PC-3 (cell line): ENCODE results near the gene CEMP1. TPM values are rescaled to one million over a fixed set of nuclear protein-coding genes. Genes with fewer than 3 reads are reported as not detected.

Experiments
- ATAC-seq: fragments of 200-7000 bp; cut with Tn5 transposase; 2 replicates; pipeline ENCODE4 v1.9.1; 2020; ENCODE audit warnings: mild to moderate bottlenecking, moderate library complexity
- BruUV-seq: library from RNA; stranded (reverse); fragments of 400-500 nt; replicated peaks from 2 replicates; lab custom pipeline; 2021; lab: Mats Ljungman, UMichigan
- CTCF ChIA-PET: fragments of 300-600 bp; sonication (Branson Sonifier 250); formaldehyde crosslinking; loops from one replicate; lab custom pipeline; 2022; ENCODE audit warnings: antibody characterized with exemption; lab: Charles Lee
- POLR2A ChIA-PET: fragments of 300-600 bp; sonication (Branson Sonifier 250); formaldehyde crosslinking; loops from one replicate; lab custom pipeline; 2022; ENCODE audit warnings: antibody characterized with exemption; ENCODE audit not compliant: unreplicated experiment; lab: Charles Lee
- DNase-seq: peaks from one replicate; pipeline ENCODE4 v3.0.0-alpha.2; 2015
- H2AFZ ChIP-seq: fragments of 300-600 bp; sonication (generic); 2 replicates; pipeline ENCODE4 v1.6.0; 2016; ENCODE audit warnings: antibody characterized with exemption, low read length
- H3F3A ChIP-seq: fragments of 300-600 bp; sonication (generic); one replicate; pipeline ENCODE4 v1.6.0; 2017; ENCODE audit warnings: antibody characterized with exemption, low read length, control low read depth, mild to moderate bottlenecking; ENCODE audit not compliant: unreplicated experiment
- H3K27ac ChIP-seq: fragments of 300-600 bp; sonication (generic); 2 replicates; pipeline ENCODE4 v1.5.1; 2016; ENCODE audit warnings: mild to moderate bottlenecking, low read length
- H3K27me3 ChIP-seq: fragments of 300-600 bp; sonication (generic); 2 replicates; pipeline ENCODE4 v1.6.1; 2016; ENCODE audit warnings: low read length, mixed read lengths
- H3K36me3 ChIP-seq: fragments of 300-600 bp; sonication (generic); 2 replicates; pipeline ENCODE4 v1.6.1; 2016; ENCODE audit warnings: low read depth, mixed run types, low read length, mixed read lengths
- H3K4me1 ChIP-seq: fragments of 300-600 bp; sonication (generic); 2 replicates; pipeline ENCODE4 v1.5.1; 2016; ENCODE audit warnings: low read length; ENCODE audit not compliant: insufficient read depth
- H3K4me2 ChIP-seq: fragments of 300-600 bp; sonication (generic); 2 replicates; pipeline ENCODE4 v1.6.0; 2016; ENCODE audit warnings: low read length
- H3K4me3 ChIP-seq: fragments of 300-600 bp; sonication (generic); 2 replicates; pipeline ENCODE4 v1.5.1; 2016; ENCODE audit warnings: mild to moderate bottlenecking, low read length, mixed read lengths
- H3K79me2 ChIP-seq: fragments of 300-600 bp; sonication (generic); 2 replicates; pipeline ENCODE4 v1.6.1; 2017; ENCODE audit warnings: low read length, mixed read lengths
- H3K9ac ChIP-seq: fragments of 300-600 bp; sonication (generic); 2 replicates; pipeline ENCODE4 v1.6.0; 2016; ENCODE audit warnings: mild to moderate bottlenecking, low read length
- H3K9me2 ChIP-seq: fragments of 300-600 bp; sonication (generic); replicated peaks from 2 replicates; pipeline ENCODE4 v1.6.1; 2016; ENCODE audit warnings: mixed run types, low read length, mixed read lengths
- H3K9me3 ChIP-seq: fragments of 300-600 bp; sonication (generic); 2 replicates; pipeline ENCODE4 v1.6.1; 2016; ENCODE audit warnings: low read length, mixed read lengths
- H4K20me1 ChIP-seq: fragments of 300-600 bp; sonication (generic); 2 replicates; pipeline ENCODE4 v1.6.1; 2016; ENCODE audit warnings: low read length, mixed read lengths
- EZH2 ChIP-seq: fragments of 300-600 bp; sonication (generic); IDR thresholded peaks from one replicate; pipeline ENCODE4 v1.6.1; 2017; ENCODE audit warnings: antibody characterized with exemption, mild to moderate bottlenecking, low read length; ENCODE audit not compliant: unreplicated experiment
- EZH2phosphoT487 ChIP-seq: fragments of 300-600 bp; sonication (generic); IDR thresholded peaks from 2 replicates; pipeline ENCODE4 v1.6.1; 2018; ENCODE audit warnings: mild to moderate bottlenecking, antibody characterized with exemption, low read length, borderline replicate concordance
- intact Hi-C: fragments of 100-400 bp; cut with micrococcal nuclease; formaldehyde crosslinking; loops from 2 replicates; pipeline ENCODE4 v1.9.0; 2023
- total RNA-seq: library from RNA; depleted of rRNA; stranded (reverse); fragments of >200 nt; gene quantifications from 2 replicates; pipeline ENCODE4 v1.2.3, GENCODE V29; 2014
- TF ChIP-seq, protein P1 (sequence below): fragments of 300-600 bp; sonication (generic); conservative IDR thresholded peaks from 2 replicates; pipeline ENCODE4 v1.5.1; 2017; ENCODE audit warnings: antibody characterized with exemption, low read depth, mild to moderate bottlenecking, low read length

Gene CEMP1
- total RNA-seq, 1 experiment from 2014 or later, result not detected

DNA sequence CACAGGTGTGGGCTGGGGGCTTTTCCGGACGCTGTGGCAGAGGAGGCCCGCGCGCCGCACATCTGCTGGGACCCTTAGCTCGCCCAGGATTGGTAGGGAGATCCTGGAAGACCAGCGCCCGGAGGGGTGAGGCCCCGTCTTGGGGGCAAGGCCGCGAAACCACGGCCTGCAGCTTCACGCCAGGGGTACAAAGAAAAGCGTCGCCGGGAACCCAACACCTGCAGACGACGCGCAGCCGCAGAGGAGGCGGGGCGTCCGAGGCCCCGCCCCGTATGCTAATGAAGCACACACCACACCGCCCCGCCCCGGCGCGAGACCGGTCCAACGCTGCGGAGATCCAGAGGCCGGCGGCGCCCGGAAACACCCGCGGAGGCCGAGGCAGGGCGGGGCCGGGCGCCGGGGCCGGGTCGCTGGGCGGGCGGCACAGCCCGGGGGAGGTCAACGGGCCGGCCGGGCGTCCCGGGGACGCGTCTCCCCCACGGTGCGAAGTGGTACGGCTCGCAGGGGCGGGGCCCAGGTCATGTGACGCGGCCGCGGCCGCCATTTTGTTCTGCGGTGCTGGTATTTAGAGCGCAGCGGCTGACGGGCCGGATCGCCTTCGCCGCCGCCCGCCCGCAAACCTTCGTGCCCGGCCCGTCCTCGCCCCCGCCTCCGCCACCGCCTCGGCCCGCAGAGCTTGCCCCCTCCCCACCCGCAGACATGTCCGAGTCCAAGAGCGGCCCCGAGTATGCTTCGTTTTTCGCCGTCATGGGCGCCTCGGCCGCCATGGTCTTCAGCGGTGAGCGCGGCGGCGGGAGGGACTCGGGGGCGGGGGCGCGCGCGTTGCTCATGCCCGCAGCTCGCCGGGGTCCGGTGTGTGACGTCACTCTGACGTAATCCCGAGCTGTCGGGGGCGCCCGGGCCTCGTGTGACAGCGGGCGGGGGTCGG is 17.5 kb downstream of the CEMP1 start, which contains the start of gene ATP6V0C:
Gene ATP6V0C, plus strand, starts transcription at position 548 of the 928 bp plus-strand sequence. Its CDS starts 152 bp downstream, at position 700.
- CTCF ChIA-PET, result no interaction called here
- no peaks in the 10 kb centered on the region for H3F3A ChIP-seq
- no peaks in the 10 kb centered on the region for H3K36me3 ChIP-seq
- H3K9me2 ChIP-seq, result no peaks in the 10 kb centered on the region
- peak within 1 kb of the TSS; percentile 90 for H3K9ac ChIP-seq
- no peak for TF ChIP-seq EZH2
- TF ChIP-seq, protein P1, sequence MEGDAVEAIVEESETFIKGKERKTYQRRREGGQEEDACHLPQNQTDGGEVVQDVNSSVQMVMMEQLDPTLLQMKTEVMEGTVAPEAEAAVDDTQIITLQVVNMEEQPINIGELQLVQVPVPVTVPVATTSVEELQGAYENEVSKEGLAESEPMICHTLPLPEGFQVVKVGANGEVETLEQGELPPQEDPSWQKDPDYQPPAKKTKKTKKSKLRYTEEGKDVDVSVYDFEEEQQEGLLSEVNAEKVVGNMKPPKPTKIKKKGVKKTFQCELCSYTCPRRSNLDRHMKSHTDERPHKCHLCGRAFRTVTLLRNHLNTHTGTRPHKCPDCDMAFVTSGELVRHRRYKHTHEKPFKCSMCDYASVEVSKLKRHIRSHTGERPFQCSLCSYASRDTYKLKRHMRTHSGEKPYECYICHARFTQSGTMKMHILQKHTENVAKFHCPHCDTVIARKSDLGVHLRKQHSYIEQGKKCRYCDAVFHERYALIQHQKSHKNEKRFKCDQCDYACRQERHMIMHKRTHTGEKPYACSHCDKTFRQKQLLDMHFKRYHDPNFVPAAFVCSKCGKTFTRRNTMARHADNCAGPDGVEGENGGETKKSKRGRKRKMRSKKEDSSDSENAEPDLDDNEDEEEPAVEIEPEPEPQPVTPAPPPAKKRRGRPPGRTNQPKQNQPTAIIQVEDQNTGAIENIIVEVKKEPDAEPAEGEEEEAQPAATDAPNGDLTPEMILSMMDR, result no peak
- no peak for TF ChIP-seq EZH2phosphoT487
- POLR2A ChIA-PET, result no interaction called here
- H3K9me3 ChIP-seq, result no peaks in the 10 kb centered on the region
- intact Hi-C loops, result no loop called here
- H3K4me3 ChIP-seq, result peak within 1 kb of the TSS; percentile 81
- peak within 1 kb of the TSS; percentile 99 for H3K4me2 ChIP-seq
- DNase-seq (peak; percentile 88), ATAC-seq (peak; percentile 90)
- peak within 1 kb of the TSS; percentile 55; the same call in 1 of the 2 replicates for H3K27ac ChIP-seq
- no peaks in the 10 kb centered on the region for H3K27me3 ChIP-seq
- H4K20me1 ChIP-seq, result peaks cover 39% of the 10 kb centered on the region
- peaks cover 26% of the 10 kb centered on the region for H3K4me1 ChIP-seq
- H2AFZ ChIP-seq, result peak within 1 kb of the TSS; percentile 71; the same call in 1 of the 2 replicates
- H3K79me2 ChIP-seq, result peaks cover 48% of the 10 kb centered on the region
- no TSS peak for BruUV-seq

DNA sequence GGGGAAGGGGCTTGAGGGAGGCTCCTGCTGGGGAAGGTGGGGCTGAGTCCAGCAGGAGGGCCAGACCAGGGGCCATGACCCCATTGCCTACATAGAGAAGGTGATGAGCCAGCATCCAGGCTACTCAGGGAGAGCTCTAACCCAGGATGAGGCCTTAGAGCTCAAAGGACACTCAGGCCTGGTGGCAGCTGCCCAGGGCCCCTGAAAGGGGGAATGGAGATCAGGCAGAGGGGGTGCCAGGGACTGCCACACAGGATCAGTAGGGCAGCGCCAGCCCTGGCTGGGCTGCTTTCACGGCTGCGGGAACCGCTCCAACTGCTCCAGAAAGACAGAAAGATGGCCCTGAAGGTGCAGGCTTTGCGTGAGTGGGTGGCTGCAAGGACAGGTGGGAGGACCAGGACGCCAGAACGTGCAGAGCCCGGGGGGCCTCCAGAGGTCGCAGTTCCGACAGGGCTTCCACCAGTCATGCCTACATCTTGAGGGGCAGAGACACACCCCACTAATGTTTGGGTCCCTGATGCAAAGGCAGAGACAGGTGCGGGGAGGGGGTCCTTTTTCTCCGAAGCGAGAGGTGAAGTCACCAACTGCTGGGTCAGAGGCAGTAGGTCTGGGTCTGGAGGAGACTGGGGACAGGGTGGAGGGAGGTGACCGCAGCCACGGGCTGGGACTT is 18.3 kb downstream of the CEMP1 start:
- H3K4me2 ChIP-seq, result peak overlapping the region; percentile 75
- no peak overlapping the region for H3K27ac ChIP-seq
- H3K79me2 ChIP-seq, result peaks cover 40% of the 10 kb centered on the region
- no peaks in the 10 kb centered on the region for H3K27me3 ChIP-seq
- peaks cover 31% of the 10 kb centered on the region for H4K20me1 ChIP-seq
- H3K36me3 ChIP-seq, result no peaks in the 10 kb centered on the region
- DNase-seq, result no peak
- H3K9ac ChIP-seq, result no peak overlapping the region
- peaks cover 26% of the 10 kb centered on the region for H3K4me1 ChIP-seq
- TF ChIP-seq EZH2phosphoT487 (no peak), EZH2 (no peak)
- TF ChIP-seq, protein P1, result no peak
- H3K4me3 ChIP-seq, result peak overlapping the region; percentile 81; the same call in 1 of the 2 replicates
- ChIA-PET POLR2A (no interaction called here), CTCF (no interaction called here)
- no peaks in the 10 kb centered on the region for H3F3A ChIP-seq
- no TSS peak for BruUV-seq
- H3K9me2 ChIP-seq, result no peaks in the 10 kb centered on the region
- H3K9me3 ChIP-seq, result no peaks in the 10 kb centered on the region
- no peak for ATAC-seq
- peak overlapping the region; percentile 71; the same call in 1 of the 2 replicates for H2AFZ ChIP-seq
- intact Hi-C loops, result no loop called here
